GM19467 (cell line): ENCODE results near the gene YWHAE.
A peak's percentile ranks its signal among the peaks of the same experiment; 100 is the strongest.
"Not testable (repeated sequence)": the region's sequence is repeated elsewhere in the genome, so short reads cannot be mapped to it uniquely, and the experiment has no call there.

Experiments
- ATAC-seq: cut with Tn5 transposase; IDR thresholded peaks from one replicate; pipeline ENCODE4 v1.9.1; 2021; ENCODE audit warnings: mild to moderate bottlenecking, moderate library complexity; ENCODE audit not compliant: unreplicated experiment

The YWHAE gene

GRCh38 chr17:1413281-1413791 is 13.3 kb upstream of the YWHAE start:
- ATAC-seq: no peak

GRCh38 chr17:1412185-1413110 is 12.4 kb upstream of the YWHAE start:
- no peak for ATAC-seq

GRCh38 chr17:1402262-1402586 is 2.2 kb upstream of the YWHAE start:
- ATAC-seq: no peak

- ATAC-seq: peak; percentile 4
Measured at GRCh38 chr17:1398931-1399678, 917 bp downstream of the YWHAE start.

GRCh38 chr17:1398028-1398427 is 2.0 kb downstream of the YWHAE start:
- ATAC-seq: no peak

GRCh38 chr17:1395876-1396665 is 4.0 kb downstream of the YWHAE start:
- not testable (repeated sequence) for ATAC-seq

GRCh38 chr17:1391577-1391976 is 8.4 kb downstream of the YWHAE start:
- ATAC-seq: no peak

- ATAC-seq: no peak
Measured at GRCh38 chr17:1390432-1391367, 9.3 kb downstream of the YWHAE start.

- not testable (repeated sequence) for ATAC-seq
Measured at GRCh38 chr17:1387490-1388227, 12.4 kb downstream of the YWHAE start.

- not testable (repeated sequence) for ATAC-seq
Measured at GRCh38 chr17:1386675-1387190, 13.3 kb downstream of the YWHAE start.

- no peak for ATAC-seq
Measured at GRCh38 chr17:1386265-1386664, 13.8 kb downstream of the YWHAE start.

- no peak for ATAC-seq
Measured at GRCh38 chr17:1385861-1386260, 14.2 kb downstream of the YWHAE start.

- ATAC-seq: no peak
Measured at GRCh38 chr17:1384905-1385435, 15.1 kb downstream of the YWHAE start.

- no peak for ATAC-seq
Measured at GRCh38 chr17:1379930-1380313, 20.1 kb downstream of the YWHAE start.

- no peak for ATAC-seq
Measured at GRCh38 chr17:1379208-1379929, 20.7 kb downstream of the YWHAE start.

GRCh38 chr17:1378476-1378860 is 21.6 kb downstream of the YWHAE start:
- ATAC-seq: not testable (repeated sequence)

GRCh38 chr17:1377334-1377733 is 22.7 kb downstream of the YWHAE start:
- no peak for ATAC-seq

- no peak for ATAC-seq
Measured at GRCh38 chr17:1376061-1376460, 24.0 kb downstream of the YWHAE start.
